HG03442 (cell line): Measurements from ENCODE around the gene SP140L.
A peak's percentile ranks its signal among the peaks of the same experiment; 100 is the strongest.
"Not testable (repeated sequence)": the region's sequence is repeated elsewhere in the genome, so short reads cannot be mapped to it uniquely, and the experiment has no call there.

Source experiments
- ATAC-seq: cut with Tn5 transposase; IDR thresholded peaks from one replicate; pipeline ENCODE4 v1.9.1; 2021; ENCODE audit warnings: mild to moderate bottlenecking, moderate library complexity; ENCODE audit not compliant: unreplicated experiment

SP140L gene

DNA sequence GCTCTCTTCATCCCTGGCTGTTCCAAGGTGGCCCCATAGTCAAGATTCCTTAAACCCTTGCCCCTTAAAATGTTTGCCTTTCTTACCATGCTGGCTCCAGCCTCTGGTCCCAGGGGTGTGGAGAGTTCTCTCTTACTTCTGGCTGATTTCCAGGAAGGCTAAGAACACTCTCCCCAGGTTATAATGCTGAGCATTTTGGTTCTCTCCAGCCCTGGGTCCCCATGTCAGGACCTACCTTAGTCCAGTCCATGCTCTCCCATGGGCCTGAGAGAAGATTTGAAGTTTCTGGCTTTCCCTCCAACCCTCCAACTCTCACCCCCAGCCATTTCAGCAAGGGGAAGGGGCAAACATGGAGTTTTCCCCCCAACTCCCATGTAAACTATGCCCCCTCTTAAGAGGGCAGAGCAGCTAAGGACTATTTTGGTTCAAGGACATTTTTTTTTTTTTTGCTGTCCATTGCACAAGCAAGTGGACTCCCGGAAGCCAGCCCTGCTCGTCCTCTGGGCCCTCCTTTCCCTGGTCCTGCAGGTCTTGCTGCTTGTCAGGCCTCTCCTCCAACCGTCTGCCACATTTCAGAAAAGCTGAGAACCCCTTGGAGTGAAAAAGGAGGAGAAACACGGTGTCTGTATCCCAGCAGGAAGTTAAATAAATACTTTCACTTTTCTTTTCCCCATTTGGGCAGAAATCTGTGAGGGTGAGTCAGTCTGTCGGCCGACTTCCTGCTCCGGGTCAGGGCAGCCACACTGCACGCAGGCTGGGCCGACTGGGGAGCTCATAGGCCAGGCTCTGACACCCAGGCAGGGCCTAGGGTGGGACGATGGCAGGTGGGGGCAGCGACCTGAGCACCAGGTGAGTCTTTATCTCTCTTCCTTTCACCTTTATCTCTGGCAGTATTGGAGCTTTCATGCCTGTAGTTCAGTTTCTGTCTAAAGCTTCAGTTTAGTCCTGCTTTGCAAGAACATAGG lies at the start of gene SP140L:
Gene SP140L, plus strand, starts transcription at position 741 of the 965 bp plus-strand sequence. Its CDS starts 77 bp downstream, at position 818.
- peak; percentile 94 for ATAC-seq

DNA sequence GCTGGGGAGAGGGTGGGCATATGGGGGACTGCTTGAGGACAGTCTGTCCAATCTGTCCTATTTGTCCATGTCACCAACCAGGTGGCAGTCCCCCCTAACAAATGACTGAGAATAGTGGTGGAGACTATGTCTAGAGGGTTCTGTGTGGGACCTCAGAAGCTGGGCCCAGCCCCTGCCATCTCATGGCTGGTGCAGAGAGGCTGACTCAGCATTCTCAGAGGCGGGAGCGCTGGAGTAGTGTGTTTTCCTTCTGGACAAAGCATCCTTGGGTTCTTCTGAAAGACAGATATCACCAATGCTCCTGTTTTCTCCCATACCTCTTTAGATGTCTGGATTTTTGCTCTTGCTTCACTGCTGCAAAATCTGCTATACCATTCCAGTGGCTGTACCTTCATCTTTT lies 44.1 kb upstream of the SP140L start:
- no peak for ATAC-seq

GRCh38 chr2:230286048-230286447 lies 40.9 kb upstream of the SP140L start:
- no peak for ATAC-seq

DNA sequence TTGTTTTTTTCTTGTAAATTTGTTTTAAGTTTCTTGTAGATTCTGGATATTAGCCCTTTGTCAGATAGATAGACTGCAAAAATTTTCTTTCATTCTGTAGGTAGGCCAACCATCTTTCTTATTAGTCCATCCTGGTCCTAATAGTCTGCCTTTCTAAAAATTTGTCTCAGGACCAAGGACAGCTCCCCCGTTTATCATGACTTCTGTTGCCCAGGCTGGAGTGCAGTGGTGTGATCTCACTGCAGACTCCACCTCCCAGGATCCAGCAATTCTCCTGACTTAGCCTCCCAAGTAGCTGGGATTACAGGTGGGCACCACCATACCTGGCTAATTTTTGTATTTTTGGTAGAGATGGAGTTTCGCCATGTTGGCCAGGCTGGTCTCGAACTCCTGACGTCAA lies 37.7 kb upstream of the SP140L start:
- not testable (repeated sequence) for ATAC-seq

GRCh38 chr2:230295192-230295591 lies 31.8 kb upstream of the SP140L start:
- ATAC-seq = no peak

DNA sequence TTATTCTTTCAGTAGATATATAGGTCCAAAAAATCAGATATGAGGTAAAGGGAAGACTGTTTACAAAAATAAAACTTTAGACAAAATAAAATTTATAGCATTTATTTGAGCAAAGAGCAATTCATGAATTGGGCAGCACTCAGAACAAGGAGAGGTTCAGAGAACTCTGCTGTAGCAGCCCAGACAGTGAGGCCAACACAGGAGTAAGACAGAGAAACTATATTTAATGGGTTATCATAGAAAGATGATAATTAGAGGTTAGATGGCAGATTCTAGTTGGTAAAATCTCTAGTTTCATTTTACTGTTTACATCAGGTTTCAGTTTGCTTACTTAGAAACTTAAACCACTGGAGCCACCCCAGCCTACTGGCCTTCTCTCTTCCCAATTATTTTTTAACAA lies 30.1 kb upstream of the SP140L start:
- ATAC-seq = no peak

GRCh38 chr2:230299618-230300017 lies 27.4 kb upstream of the SP140L start:
- ATAC-seq = no peak

DNA sequence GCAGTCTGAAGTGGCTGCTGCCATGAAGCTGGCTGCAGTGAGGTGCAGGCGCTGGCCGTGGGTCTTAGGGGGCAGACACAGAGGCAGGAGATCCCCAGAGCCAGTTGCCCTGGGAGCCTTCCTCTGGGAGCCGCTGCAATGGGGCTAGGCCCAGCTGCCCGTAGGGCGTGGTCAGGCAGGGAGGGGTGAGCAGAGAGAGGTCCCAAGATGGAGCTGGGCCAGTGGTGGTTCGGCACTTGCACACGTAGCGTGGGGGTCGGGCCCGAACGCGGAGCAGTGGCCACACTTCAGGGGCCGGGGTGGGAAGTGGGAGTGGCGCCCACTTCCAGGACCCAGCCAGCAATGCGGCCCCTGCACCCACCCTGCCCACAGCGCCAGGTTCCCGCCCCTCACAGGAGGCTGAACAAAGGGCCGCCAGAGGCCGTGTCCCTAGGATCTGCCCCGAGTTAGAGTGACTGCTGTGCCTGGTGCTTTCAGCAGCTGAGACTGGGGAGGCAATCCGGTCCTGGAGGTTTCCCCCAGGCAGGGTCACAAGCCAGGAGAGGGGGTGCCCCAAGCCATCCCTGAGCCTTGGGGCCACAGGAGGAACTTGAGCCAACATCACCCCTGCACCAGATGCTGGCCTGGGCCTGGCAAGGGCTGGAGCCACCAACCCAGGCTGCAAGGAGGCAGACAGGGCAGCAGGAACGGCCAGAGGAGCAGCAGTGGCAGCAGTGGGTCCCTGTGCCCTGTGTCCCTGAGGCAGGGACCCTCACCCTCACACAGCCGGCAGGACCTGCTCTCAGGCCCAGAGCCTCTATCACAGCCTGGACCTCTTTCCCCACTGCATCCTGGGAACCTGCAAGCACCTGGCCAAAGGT lies 21.3 kb upstream of the SP140L start:
- no peak for ATAC-seq

DNA sequence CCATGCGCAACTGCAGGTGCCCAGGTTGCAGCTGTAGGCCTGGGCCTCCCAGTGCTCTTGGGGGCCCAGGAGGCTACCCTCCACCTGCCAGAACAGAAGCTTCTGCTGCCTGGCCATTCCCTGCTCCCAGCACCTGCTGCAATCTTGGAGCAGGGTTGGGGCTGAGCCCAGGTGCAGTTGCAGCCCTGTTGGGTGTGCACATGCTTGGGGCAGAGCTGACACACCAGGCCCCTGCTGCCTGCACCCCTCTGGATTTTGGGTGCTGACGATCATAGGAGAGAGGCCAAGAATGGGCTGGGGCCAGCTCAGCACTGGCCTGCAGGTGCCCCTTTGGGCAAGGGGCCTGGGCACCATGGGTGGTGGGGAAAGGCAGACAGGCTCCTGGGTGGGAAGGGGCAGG lies 20.5 kb upstream of the SP140L start:
- ATAC-seq = no peak

GRCh38 chr2:230307485-230307884 lies 19.5 kb upstream of the SP140L start:
- no peak for ATAC-seq

DNA sequence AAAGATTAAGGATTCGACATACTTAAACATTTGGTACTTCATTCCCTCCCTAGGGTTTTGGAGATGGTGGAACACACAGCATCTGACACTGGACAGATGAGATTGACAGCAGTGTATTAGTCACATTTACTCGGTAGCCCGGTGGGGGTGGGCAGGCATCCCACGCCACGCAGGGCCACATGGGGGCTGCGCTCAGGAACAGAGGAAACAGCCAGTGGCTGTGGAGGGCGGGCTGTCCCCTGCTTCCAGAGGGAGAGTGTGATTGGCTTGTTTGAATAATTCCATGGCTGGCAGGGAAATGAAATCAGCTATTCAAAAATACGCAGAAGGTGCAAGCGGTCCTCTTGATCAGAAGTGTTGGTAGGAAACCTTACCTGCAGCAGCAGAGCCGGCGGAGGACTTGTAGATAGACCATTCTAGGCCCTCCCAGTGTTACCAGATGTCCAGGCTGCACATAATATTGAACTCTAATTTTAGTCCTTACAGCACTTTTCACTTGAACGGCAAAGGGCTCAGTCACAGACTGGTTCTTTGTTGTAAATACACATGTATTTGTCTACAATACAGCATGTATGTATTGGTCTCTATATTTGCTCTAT lies 18.5 kb upstream of the SP140L start:
- no peak for ATAC-seq

DNA sequence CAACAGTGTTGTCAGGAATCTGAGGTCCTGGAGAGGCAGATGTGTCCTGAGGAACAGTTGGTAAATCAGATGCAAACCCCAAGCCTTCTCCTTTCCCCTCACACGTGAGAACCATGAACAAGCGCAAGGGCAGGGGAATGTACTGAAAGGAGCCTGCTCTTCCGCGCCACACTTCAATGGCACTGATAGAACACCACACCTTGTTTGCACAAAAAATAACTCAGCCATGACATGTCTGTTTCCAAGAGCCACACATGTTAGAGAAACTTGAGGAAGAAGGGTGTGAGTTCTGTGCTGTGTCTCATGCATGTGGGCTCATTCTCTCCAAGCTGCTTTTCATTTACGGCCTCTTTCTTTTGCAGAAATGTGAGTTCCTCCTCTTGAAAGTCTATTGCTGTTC lies 16.2 kb upstream of the SP140L start:
- ATAC-seq = not testable (repeated sequence)

- not testable (repeated sequence) for ATAC-seq
Observed at GRCh38 chr2:230311634-230312033, 15.4 kb upstream of the SP140L start.

DNA sequence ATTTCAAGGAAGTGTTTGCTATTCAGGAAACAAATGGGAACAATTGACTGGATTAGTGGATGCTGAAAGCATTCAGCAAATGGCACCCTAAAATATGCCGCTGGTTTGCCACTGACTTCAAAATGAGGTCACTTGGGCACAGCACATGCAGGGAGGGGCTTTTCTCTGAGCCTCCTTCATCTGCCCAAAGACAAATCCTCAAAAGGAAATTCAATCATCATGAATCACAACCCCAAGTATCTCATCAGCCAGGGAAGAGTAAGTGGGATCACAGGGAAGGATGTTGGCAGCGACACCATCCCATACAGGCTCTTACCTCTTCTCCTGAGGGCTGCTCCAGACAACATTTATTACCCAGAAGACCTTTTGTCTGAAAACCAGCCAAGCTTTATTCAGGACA lies 14.4 kb upstream of the SP140L start:
- ATAC-seq = no peak

GRCh38 chr2:230317366-230317765 lies 9.6 kb upstream of the SP140L start:
- ATAC-seq = no peak

DNA sequence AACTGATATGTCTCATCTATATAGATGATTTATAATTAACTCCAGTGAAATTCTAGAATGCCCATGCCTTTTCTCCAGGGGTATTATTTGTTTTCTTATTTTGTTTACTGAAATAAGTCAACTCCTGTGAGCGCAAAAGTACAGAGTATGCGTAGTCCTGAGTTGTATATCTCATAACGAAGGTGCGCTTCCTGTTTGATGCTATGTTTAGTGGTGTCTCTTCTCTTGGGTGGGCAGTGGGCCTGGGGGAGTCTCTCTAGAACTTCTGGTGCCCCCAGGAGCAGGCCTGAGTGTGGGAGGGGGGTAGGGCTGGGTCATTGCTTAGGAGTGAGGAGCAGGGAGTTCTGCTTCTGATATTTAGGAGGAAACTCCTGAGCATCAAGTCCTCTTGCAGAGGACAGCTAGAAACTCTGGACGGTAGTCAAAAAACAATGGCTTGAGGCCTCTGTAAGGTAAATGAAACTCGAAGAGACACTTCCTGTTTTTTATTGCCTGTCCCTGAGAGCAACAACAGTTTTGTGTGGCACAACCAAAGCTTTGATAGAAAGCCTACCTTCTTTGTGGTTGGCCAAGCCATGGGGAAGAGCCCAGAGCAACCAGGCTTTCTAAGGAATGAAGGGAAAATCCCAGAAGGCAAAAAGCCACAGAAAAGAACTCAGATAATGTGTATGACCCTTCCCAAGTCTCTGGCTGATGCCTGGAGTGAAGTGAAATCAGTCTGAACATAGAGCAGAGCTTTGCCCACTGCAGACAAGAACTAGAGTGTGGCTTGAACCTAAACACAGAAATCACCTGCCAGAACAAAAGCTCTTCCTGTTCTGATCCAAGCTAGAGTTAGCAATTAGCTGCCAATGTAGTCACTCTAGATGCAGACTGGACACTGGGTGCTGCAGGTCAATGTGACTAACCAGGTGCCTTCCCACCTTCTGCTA lies 8.5 kb upstream of the SP140L start:
- peak; percentile 34 for ATAC-seq

DNA sequence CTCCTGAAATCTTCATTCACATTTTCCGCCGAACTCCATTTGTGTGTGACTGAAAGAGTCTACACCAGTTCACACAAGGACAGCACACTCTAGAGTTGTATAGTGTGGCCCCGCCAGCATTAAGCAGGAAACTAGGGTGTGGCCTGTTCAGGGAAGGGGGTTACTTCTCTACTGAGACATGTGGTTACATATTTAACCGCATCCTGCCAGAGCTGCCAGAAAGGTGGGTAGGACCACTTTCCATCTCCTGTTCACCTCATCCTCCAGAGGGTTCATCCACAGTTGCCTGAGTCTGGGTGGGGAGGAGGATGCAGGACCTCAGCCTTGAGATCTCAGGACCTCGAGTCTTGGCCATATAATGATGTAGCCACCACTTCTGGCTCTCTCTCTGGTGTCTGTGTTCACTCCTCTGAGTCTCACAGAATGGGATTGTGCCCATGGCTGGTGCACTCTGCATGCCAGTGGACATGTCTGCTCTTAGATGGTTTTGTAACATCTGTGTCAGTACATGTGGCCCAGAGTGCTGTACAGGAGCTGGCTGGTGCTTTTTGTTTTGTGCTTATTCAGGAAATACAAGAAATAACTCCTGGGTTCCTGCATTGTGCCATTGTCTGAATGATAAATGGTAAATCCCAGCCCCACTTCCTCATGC lies 7.7 kb upstream of the SP140L start:
- peak; percentile 77 for ATAC-seq

DNA sequence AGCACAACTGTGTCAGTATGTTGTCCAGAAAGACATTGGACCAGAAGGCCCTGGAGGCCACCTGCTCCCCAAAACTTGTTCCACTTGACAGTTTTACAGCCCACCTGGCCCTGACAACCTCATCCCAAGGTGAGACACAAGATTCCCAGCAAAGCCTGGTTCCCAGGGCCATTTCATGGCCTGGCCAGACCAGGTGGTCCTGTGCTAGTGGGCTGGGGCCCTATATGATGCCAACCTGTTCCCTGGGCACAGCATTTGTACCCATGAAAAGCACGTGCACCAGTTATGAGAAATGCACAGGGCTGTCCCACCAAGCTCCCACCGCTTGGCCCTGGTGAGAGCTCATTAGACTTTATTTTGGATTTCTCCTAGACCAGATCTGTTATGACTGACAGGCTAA lies 6.0 kb upstream of the SP140L start:
- ATAC-seq = no peak

- ATAC-seq = no peak
Observed at GRCh38 chr2:230322561-230323384, 4.2 kb upstream of the SP140L start.
